ENCODE results near the gene SUFU.
A peak's percentile ranks its signal among the peaks of the same experiment; 100 is the strongest.

GRCh38 chr10:102635377-102635776 is 131.6 kb downstream of the SUFU start:
- no peak for TF ChIP-seq CTCF (IDR thresholded peaks at IDR 0.05 in 8 of 11, conservative IDR thresholded peaks at IDR 0.05 in 3 of 11)
- no peak for TF ChIP-seq POLR2A (IDR thresholded peaks at IDR 0.05)
- peak in 1 of 3 donors; percentile 17 for TF ChIP-seq POLR2AphosphoS5 (IDR thresholded peaks at IDR 0.05)

All from spleen (tissue), 7 donors.